HG03378 (cell line): ENCODE data around the gene HTR1B.
A peak's percentile ranks its signal among the peaks of the same experiment; 100 is the strongest.

Source experiments
- ATAC-seq: cut with Tn5 transposase; IDR thresholded peaks from one replicate; pipeline ENCODE4 v1.9.1; 2021; ENCODE audit warnings: mild to moderate bottlenecking, moderate library complexity; ENCODE audit not compliant: unreplicated experiment

The HTR1B gene

GRCh38 chr6:77463308-77463860 lies at the start of gene HTR1B:
Gene HTR1B, minus strand, starts transcription at chr6:77463491. Its CDS starts 88 bp downstream, at chr6:77463403.
- no peak for ATAC-seq

GRCh38 chr6:77512554-77512953 lies 49.3 kb upstream of the HTR1B start:
- no peak for ATAC-seq

GRCh38 chr6:77511860-77512259 lies 48.6 kb upstream of the HTR1B start:
- ATAC-seq = no peak

GRCh38 chr6:77502981-77503380 lies 39.7 kb upstream of the HTR1B start:
- ATAC-seq = no peak

GRCh38 chr6:77492530-77492929 lies 29.2 kb upstream of the HTR1B start:
- no peak for ATAC-seq

GRCh38 chr6:77487808-77488425 lies 24.6 kb upstream of the HTR1B start:
- ATAC-seq = no peak

GRCh38 chr6:77482981-77483380 lies 19.7 kb upstream of the HTR1B start:
- ATAC-seq = no peak

- ATAC-seq = no peak
Measured at GRCh38 chr6:77474973-77475372, 11.7 kb upstream of the HTR1B start.

GRCh38 chr6:77474286-77474956 lies 11.1 kb upstream of the HTR1B start:
- no peak for ATAC-seq

- ATAC-seq = no peak
Measured at GRCh38 chr6:77470983-77471382, 7.7 kb upstream of the HTR1B start.

GRCh38 chr6:77468939-77469338 lies 5.6 kb upstream of the HTR1B start:
- ATAC-seq = no peak

GRCh38 chr6:77466451-77467437 lies 3.5 kb upstream of the HTR1B start:
- ATAC-seq = peak; percentile 72

- peak; percentile 81 for ATAC-seq
Measured at GRCh38 chr6:77466055-77466450, 2.8 kb upstream of the HTR1B start.

GRCh38 chr6:77464495-77464867 lies 1.2 kb upstream of the HTR1B start:
- ATAC-seq = no peak

- ATAC-seq = no peak
Measured at GRCh38 chr6:77463861-77464494, 687 bp upstream of the HTR1B start.

GRCh38 chr6:77462359-77463307 lies 658 bp downstream of the HTR1B start:
- ATAC-seq = no peak

GRCh38 chr6:77461796-77462195 lies 1.5 kb downstream of the HTR1B start:
- no peak for ATAC-seq

GRCh38 chr6:77458421-77458820 lies 4.9 kb downstream of the HTR1B start:
- no peak for ATAC-seq

- ATAC-seq = peak; percentile 81
Measured at GRCh38 chr6:77457720-77458349, 5.5 kb downstream of the HTR1B start.
